ENCODE data around the gene BGLAP.

Gene BGLAP

GRCh38 chr1:156236164-156236563, 5.8 kb upstream of the BGLAP start:
- TF ChIP-seq CTCF (IDR thresholded peaks at IDR 0.05; ENCODE audit: low read depth, low read length) (no peak), POLR2A (IDR thresholded peaks at IDR 0.05; ENCODE audit: extremely low read depth, insufficient read length) (no peak), MYC (IDR thresholded peaks at IDR 0.05; ENCODE audit: low read depth, low read length) (no peak), MAX (IDR thresholded peaks at IDR 0.05; ENCODE audit: low read depth, low read length) (no peak)
- DNase-seq (ENCODE audit: low read depth): no peak
- H3K4me3 ChIP-seq (ENCODE audit: low read depth, low read length): no peak overlapping the region

- TF ChIP-seq MYC (IDR thresholded peaks at IDR 0.05; ENCODE audit: low read depth, low read length) (no peak), MAX (IDR thresholded peaks at IDR 0.05; ENCODE audit: low read depth, low read length) (no peak), CTCF (IDR thresholded peaks at IDR 0.05; ENCODE audit: low read depth, low read length) (no peak), POLR2A (IDR thresholded peaks at IDR 0.05; ENCODE audit: extremely low read depth, insufficient read length) (no peak)
- no peak for DNase-seq (ENCODE audit: low read depth)
- H3K4me3 ChIP-seq (ENCODE audit: low read depth, low read length): no peak overlapping the region
These were observed 3.7 kb upstream of the BGLAP start for GRCh38 chr1:156238248-156238647.

- DNase-seq (ENCODE audit: low read depth): peak; percentile 56
- TF ChIP-seq MYC (IDR thresholded peaks at IDR 0.05; ENCODE audit: low read depth, low read length): no peak
- TF ChIP-seq POLR2A (IDR thresholded peaks at IDR 0.05; ENCODE audit: extremely low read depth, insufficient read length): no peak
- no peak for TF ChIP-seq MAX (IDR thresholded peaks at IDR 0.05; ENCODE audit: low read depth, low read length)
- no peak for TF ChIP-seq CTCF (IDR thresholded peaks at IDR 0.05; ENCODE audit: low read depth, low read length)
- H3K4me3 ChIP-seq (ENCODE audit: low read depth, low read length): no peak overlapping the region
These were observed 623 bp upstream of the BGLAP start for GRCh38 chr1:156241311-156241811.

- TF ChIP-seq CTCF (IDR thresholded peaks at IDR 0.05; ENCODE audit: low read depth, low read length): no peak
- no peak for TF ChIP-seq POLR2A (IDR thresholded peaks at IDR 0.05; ENCODE audit: extremely low read depth, insufficient read length)
- TF ChIP-seq MAX (IDR thresholded peaks at IDR 0.05; ENCODE audit: low read depth, low read length): no peak
- TF ChIP-seq MYC (IDR thresholded peaks at IDR 0.05; ENCODE audit: low read depth, low read length): no peak
- no peak for DNase-seq (ENCODE audit: low read depth)
These were observed 754 bp downstream of the BGLAP start for GRCh38 chr1:156242738-156243137.

GRCh38 chr1:156244126-156244525, 2.1 kb downstream of the BGLAP start:
- TF ChIP-seq MAX (IDR thresholded peaks at IDR 0.05; ENCODE audit: low read depth, low read length): no peak
- TF ChIP-seq POLR2A (IDR thresholded peaks at IDR 0.05; ENCODE audit: extremely low read depth, insufficient read length): no peak
- no peak for TF ChIP-seq MYC (IDR thresholded peaks at IDR 0.05; ENCODE audit: low read depth, low read length)
- TF ChIP-seq CTCF (IDR thresholded peaks at IDR 0.05; ENCODE audit: low read depth, low read length): no peak
- H3K4me3 ChIP-seq (ENCODE audit: low read depth, low read length): no peak overlapping the region
- DNase-seq (ENCODE audit: low read depth): no peak

More at GRCh38 chr1:156242738-156243137, 754 bp downstream of the BGLAP start:
- no peak overlapping the region for H3K4me3 ChIP-seq (ENCODE audit: low read depth, low read length)
